Prostate gland (tissue), 2 donors: ENCODE measurements around the gene UNK.

Source experiments
- POLR2A ChIP-seq: fragments of 450-650 bp; IDR thresholded peaks from one replicate; pipeline ENCODE4 v1.6.1; 2016; ENCODE audit warnings: antibody characterized with exemption, mild to moderate bottlenecking
- POLR2AphosphoS5 ChIP-seq: sonication (generic); formaldehyde crosslinking; IDR thresholded peaks from one replicate; pipeline ENCODE4 v1.6.1; 2017; ENCODE audit warnings: antibody characterized with exemption
- TF ChIP-seq, protein P1 (sequence below), 4 experiments: fragments of 200-600 bp in 2 of 4; fragments of 450-650 bp in 2 of 4; sonication (generic) in 2 of 4; IDR thresholded peaks; 1 replicate in 3 of 4; 2 replicates in 1 of 4; pipeline ENCODE4 v1.5.1; 2016 to 2019; ENCODE audit warnings: antibody characterized with exemption in 4 of 4, mild to moderate bottlenecking in 2 of 4, moderate library complexity in 2 of 4

DNA sequence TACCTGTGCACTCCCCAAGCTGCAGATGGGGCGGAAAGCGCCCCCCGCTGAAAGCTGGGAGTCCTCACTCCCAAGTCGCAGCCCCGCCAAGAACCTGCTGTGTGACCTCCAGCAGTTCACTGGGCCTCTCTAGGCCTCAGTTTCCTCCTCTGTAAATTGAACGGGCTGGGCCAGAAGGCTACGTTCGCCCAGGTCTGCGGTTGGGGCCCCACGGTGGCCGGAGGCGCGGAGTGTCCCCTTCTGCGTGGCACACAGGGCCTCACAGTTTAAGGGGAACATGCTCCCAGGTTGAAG, 20.2 kb upstream of the UNK start:
- TF ChIP-seq, protein P1, sequence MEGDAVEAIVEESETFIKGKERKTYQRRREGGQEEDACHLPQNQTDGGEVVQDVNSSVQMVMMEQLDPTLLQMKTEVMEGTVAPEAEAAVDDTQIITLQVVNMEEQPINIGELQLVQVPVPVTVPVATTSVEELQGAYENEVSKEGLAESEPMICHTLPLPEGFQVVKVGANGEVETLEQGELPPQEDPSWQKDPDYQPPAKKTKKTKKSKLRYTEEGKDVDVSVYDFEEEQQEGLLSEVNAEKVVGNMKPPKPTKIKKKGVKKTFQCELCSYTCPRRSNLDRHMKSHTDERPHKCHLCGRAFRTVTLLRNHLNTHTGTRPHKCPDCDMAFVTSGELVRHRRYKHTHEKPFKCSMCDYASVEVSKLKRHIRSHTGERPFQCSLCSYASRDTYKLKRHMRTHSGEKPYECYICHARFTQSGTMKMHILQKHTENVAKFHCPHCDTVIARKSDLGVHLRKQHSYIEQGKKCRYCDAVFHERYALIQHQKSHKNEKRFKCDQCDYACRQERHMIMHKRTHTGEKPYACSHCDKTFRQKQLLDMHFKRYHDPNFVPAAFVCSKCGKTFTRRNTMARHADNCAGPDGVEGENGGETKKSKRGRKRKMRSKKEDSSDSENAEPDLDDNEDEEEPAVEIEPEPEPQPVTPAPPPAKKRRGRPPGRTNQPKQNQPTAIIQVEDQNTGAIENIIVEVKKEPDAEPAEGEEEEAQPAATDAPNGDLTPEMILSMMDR (IDR thresholded peaks at IDR 0.05): peak in 1 of 4 experiments; percentile 30
- TF ChIP-seq POLR2AphosphoS5: no peak
- no peak for TF ChIP-seq POLR2A
